GM12878 (cell line): Measurements from ENCODE around the gene CHD6. TPM values are rescaled to one million over a fixed set of nuclear protein-coding genes. Genes with fewer than 3 reads are reported as not detected.

Source experiments
- ATAC-seq: fragments of 200-7000 bp; cut with Tn5 transposase; 3 replicates; pipeline ENCODE4 v1.9.1; 2020; ENCODE audit warnings: mild to moderate bottlenecking, moderate library complexity
- BruUV-seq: library from RNA; stranded (reverse); fragments of 400-500 nt; replicated peaks from 2 replicates; lab custom pipeline; 2021; lab: Mats Ljungman, UMichigan
- CTCF ChIA-PET: fragments of 300-600 bp; sonication (Branson Sonifier 250); formaldehyde crosslinking; extraction: SDS; loops from one replicate; lab custom pipeline; 2021; ENCODE audit warnings: inconsistent platforms; lab: Yijun Ruan, JAX
- POLR2A ChIA-PET: fragments of 350-600 bp; formaldehyde crosslinking; extraction: SDS; loops from one replicate; lab custom pipeline; 2021; ENCODE audit warnings: inconsistent platforms; lab: Charles Lee
- RAD21 ChIA-PET: fragments of 300-600 bp; sonication (Branson Sonifier 250); formaldehyde crosslinking; loops from one replicate; lab custom pipeline; 2023; ENCODE audit warnings: antibody characterized with exemption; ENCODE audit not compliant: unreplicated experiment; lab: Charles Lee
- SMC1A ChIA-PET: fragments of 300-600 bp; sonication (Branson Sonifier 250); formaldehyde crosslinking; loops from one replicate; lab custom pipeline; 2023; ENCODE audit not compliant: unreplicated experiment, uncharacterized antibody; lab: Charles Lee
- DNase-seq: peaks from one replicate; pipeline ENCODE4 v3.0.0-alpha.2; 2011; ENCODE audit warnings: low read depth, low spot score
- FAIRE-seq: peaks from 3 replicates; lab custom pipeline; 2011; peaks lifted over from hg19 to GRCh38; lab: Jason Lieb, UNC
- H2AFZ ChIP-seq: 2 replicates; pipeline ENCODE4 v1.6.0; 2011; ENCODE audit warnings: low read depth, low read length, control low read depth; ENCODE audit not compliant: control insufficient read depth
- H3K27ac ChIP-seq: 2 replicates; pipeline ENCODE4 v1.5.1; 2011; ENCODE audit warnings: control low read depth; ENCODE audit not compliant: control insufficient read depth, insufficient read depth
- H3K27me3 ChIP-seq, 2 experiments: replicated peaks in 1 of 2; 2 replicates each; pipeline versions ENCODE4 v1.6.0 to v1.6.1; 2011; ENCODE audit warnings: low read length in 1 of 2; ENCODE audit not compliant: control insufficient read depth in 2 of 2, insufficient read depth in 2 of 2
- H3K36me3 ChIP-seq, 2 experiments: 2 replicates each; pipeline ENCODE4 v1.5.1; 2011; ENCODE audit warnings: low read length in 1 of 2; ENCODE audit not compliant: control insufficient read depth in 2 of 2, insufficient read depth in 2 of 2
- H3K4me1 ChIP-seq: 2 replicates; pipeline ENCODE4 v1.6.1; 2011; ENCODE audit warnings: mild to moderate bottlenecking, low read length, moderate library complexity, mixed read lengths; ENCODE audit not compliant: control insufficient read depth, insufficient read depth
- H3K4me2 ChIP-seq: 2 replicates; pipeline ENCODE4 v1.6.0; 2011; ENCODE audit warnings: control low read depth; ENCODE audit not compliant: control insufficient read depth, insufficient read depth
- H3K4me3 ChIP-seq: fragments of 200-600 bp; sonication (generic); 2 replicates; pipeline ENCODE4 v1.5.1; 2016
- H3K79me2 ChIP-seq: 2 replicates; pipeline ENCODE4 v1.6.0; 2011; ENCODE audit warnings: low read length; ENCODE audit not compliant: control insufficient read depth, insufficient read depth
- H3K9ac ChIP-seq: 2 replicates; pipeline ENCODE4 v1.8.0; 2011; ENCODE audit warnings: low read length, control low read depth, mixed read lengths; ENCODE audit not compliant: control insufficient read depth, insufficient read depth
- H3K9me3 ChIP-seq: replicated peaks from 3 replicates; pipeline ENCODE4 v1.5.1; 2011; ENCODE audit warnings: mild to moderate bottlenecking, low read length; ENCODE audit not compliant: control insufficient read depth, insufficient read depth
- H4K20me1 ChIP-seq: 2 replicates; pipeline ENCODE4 v1.6.0; 2011; ENCODE audit not compliant: control insufficient read depth, insufficient read depth
- CBX3 ChIP-seq: fragments of 200-600 bp; sonication (generic); IDR thresholded peaks from 2 replicates; pipeline ENCODE4 v1.6.1; 2016; ENCODE audit warnings: low read depth, borderline replicate concordance
- CHD4 ChIP-seq: fragments of 200-600 bp; sonication (generic); IDR thresholded peaks from 2 replicates; pipeline ENCODE4 v1.6.1; 2016; ENCODE audit warnings: mild to moderate bottlenecking
- SMC3 ChIP-seq: IDR thresholded peaks from 2 replicates; pipeline ENCODE4 v1.6.1; 2011; ENCODE audit warnings: low read length, improper control_type of control experiment, borderline replicate concordance
- ZNF207 ChIP-seq: fragments of 450-650 bp; IDR thresholded peaks from 2 replicates; pipeline ENCODE4 v1.6.1; 2014; ENCODE audit warnings: antibody characterized with exemption, mild to moderate bottlenecking, borderline replicate concordance
- WGBS: methylation state at CpG from one replicate; pipeline ENCODE4 v1.1.6; 2016; ENCODE audit warnings: low lambda C conversion rate; ENCODE audit not compliant: insufficient replicate concordance, insufficient coverage; ENCODE audit errors: missing lambda C conversion rate; 5-methylcytosine and 5-hydroxymethylcytosine counted together
- in situ Hi-C: fragments of 300-500 bp; cut with MboI; formaldehyde crosslinking; loops from 9 replicates; pipeline ENCODE4 v1.14.3; 2018; ENCODE audit warnings: mixed read lengths
- intact Hi-C: fragments of 100-400 bp; cut with micrococcal nuclease; formaldehyde crosslinking; loops from one replicate; pipeline ENCODE4 v1.14.2; 2022; ENCODE audit not compliant: unreplicated experiment
- polyA plus RNA-seq, 11 experiments: library from polyadenylated mRNA; depleted of rRNA in 4 of 11; unstranded in 6 of 11; stranded (reverse) in 5 of 11; fragments of >200 nt; fragmentation: Nextera tagmentation in 4 of 11; fragmentation: Illumina TruSeq in 1 of 11; extraction: Ambion mirVana in 4 of 11; extraction: Trizol in 1 of 11; gene quantifications; 1 replicate in 1 of 11; 2 replicates in 10 of 11; pipeline versions ENCODE4 v1.2.1 to v1.2.3, GENCODE V29; 2011 to 2016; ENCODE audit warnings: inconsistent platforms in 2 of 11, missing spikeins in 2 of 11, low read depth in 1 of 11
- total RNA-seq, 4 experiments: library from RNA; depleted of rRNA in 3 of 4; stranded (reverse); fragments of >200 nt in 3 of 4; fragmentation: Illumina TruSeq in 1 of 4; extraction: Trizol in 1 of 4; gene quantifications; 2 replicates each; pipeline versions ENCODE4 v1.2.1 to v1.2.3, GENCODE V29; 2013 to 2021
- TF ChIP-seq, protein P1 (sequence below): fragments of 450-650 bp; IDR thresholded peaks from 2 replicates; pipeline ENCODE4 v1.6.1; 2016; ENCODE audit warnings: mild to moderate bottlenecking
- TF ChIP-seq, protein P2 (sequence below): fragments of 150-350 bp; IDR thresholded peaks from 2 replicates; pipeline ENCODE4 v1.6.1; 2014; ENCODE audit warnings: mild to moderate bottlenecking, low read depth, low read length
- TF ChIP-seq, protein P3 (sequence below): fragments of 150-350 bp; IDR thresholded peaks from 2 replicates; pipeline ENCODE4 v1.6.1; 2016; ENCODE audit warnings: low read depth, low read length

The CHD6 gene
- total and polyA plus RNA-seq, 10 of the 15 experiments (the other 5 are each of a cell fraction or from before 2014, with no cell fraction given): 4.3 to 25.5 (median 17.1) TPM

DNA sequence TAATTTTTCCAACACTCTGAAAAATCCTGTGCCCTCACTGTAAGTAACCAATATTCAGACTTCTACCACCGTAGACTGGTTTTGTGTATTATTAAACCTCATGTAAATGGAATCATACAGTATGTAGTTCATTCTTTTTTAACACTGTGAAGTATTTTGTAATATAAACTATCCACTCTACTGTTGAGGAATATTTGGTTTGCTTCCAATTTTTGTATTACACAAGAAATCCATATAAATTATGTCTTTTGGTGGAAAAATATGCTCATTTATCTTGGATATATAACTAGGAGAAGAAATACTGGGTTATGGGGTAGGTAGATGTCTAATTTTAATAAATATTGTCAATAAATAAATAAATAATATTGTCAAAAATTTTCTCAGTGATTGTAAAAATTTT lies 116.8 kb downstream of the CHD6 start:
- Histone ChIP-seq H3K27ac (no peak overlapping the region), H3K36me3 (peaks cover 0 to 17% of the 10 kb centered on the region in 2 experiments; a peak in 2 of 4 replicates), H3K4me1 (no peaks in the 10 kb centered on the region), H3K9me3 (peaks cover 2% of the 10 kb centered on the region; the same call in 1 of the 3 replicates), H2AFZ (no peak overlapping the region), H3K9ac (no peak overlapping the region), H3K4me3 (no peak overlapping the region), H3K79me2 (no peaks in the 10 kb centered on the region), H3K4me2 (no peak overlapping the region), H4K20me1 (no peaks in the 10 kb centered on the region), H3K27me3 (no peaks in the 10 kb centered on the region)
- POLR2A ChIA-PET: no interaction called here
- 100% methylated on average over 1 of the region's 1 CpG for WGBS
- ATAC-seq: no peak
- intact Hi-C loops (no loop called here), in situ Hi-C loops (no loop called here)
- CTCF ChIA-PET: no interaction called here
- no peak for TF ChIP-seq ZNF207
- no peak for TF ChIP-seq CBX3
- TF ChIP-seq SMC3: no peak
- TF ChIP-seq CHD4: no peak
- TF ChIP-seq, protein P1, sequence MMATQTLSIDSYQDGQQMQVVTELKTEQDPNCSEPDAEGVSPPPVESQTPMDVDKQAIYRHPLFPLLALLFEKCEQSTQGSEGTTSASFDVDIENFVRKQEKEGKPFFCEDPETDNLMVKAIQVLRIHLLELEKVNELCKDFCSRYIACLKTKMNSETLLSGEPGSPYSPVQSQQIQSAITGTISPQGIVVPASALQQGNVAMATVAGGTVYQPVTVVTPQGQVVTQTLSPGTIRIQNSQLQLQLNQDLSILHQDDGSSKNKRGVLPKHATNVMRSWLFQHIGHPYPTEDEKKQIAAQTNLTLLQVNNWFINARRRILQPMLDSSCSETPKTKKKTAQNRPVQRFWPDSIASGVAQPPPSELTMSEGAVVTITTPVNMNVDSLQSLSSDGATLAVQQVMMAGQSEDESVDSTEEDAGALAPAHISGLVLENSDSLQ: no peak
- TF ChIP-seq, protein P2, sequence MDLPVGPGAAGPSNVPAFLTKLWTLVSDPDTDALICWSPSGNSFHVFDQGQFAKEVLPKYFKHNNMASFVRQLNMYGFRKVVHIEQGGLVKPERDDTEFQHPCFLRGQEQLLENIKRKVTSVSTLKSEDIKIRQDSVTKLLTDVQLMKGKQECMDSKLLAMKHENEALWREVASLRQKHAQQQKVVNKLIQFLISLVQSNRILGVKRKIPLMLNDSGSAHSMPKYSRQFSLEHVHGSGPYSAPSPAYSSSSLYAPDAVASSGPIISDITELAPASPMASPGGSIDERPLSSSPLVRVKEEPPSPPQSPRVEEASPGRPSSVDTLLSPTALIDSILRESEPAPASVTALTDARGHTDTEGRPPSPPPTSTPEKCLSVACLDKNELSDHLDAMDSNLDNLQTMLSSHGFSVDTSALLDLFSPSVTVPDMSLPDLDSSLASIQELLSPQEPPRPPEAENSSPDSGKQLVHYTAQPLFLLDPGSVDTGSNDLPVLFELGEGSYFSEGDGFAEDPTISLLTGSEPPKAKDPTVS: no peak
- TF ChIP-seq, protein P3, sequence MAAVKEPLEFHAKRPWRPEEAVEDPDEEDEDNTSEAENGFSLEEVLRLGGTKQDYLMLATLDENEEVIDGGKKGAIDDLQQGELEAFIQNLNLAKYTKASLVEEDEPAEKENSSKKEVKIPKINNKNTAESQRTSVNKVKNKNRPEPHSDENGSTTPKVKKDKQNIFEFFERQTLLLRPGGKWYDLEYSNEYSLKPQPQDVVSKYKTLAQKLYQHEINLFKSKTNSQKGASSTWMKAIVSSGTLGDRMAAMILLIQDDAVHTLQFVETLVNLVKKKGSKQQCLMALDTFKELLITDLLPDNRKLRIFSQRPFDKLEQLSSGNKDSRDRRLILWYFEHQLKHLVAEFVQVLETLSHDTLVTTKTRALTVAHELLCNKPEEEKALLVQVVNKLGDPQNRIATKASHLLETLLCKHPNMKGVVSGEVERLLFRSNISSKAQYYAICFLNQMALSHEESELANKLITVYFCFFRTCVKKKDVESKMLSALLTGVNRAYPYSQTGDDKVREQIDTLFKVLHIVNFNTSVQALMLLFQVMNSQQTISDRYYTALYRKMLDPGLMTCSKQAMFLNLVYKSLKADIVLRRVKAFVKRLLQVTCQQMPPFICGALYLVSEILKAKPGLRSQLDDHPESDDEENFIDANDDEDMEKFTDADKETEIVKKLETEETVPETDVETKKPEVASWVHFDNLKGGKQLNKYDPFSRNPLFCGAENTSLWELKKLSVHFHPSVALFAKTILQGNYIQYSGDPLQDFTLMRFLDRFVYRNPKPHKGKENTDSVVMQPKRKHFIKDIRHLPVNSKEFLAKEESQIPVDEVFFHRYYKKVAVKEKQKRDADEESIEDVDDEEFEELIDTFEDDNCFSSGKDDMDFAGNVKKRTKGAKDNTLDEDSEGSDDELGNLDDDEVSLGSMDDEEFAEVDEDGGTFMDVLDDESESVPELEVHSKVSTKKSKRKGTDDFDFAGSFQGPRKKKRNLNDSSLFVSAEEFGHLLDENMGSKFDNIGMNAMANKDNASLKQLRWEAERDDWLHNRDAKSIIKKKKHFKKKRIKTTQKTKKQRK: no peak
- RAD21 ChIA-PET: no interaction called here
- SMC1A ChIA-PET: interaction anchor here (0.8 kb wide), 1 partner anchor 17 kb away, joined by 4 read pairs; no protein-coding TSS in a partner anchor
- DNase-seq: no peak
- FAIRE-seq: no peak
- BruUV-seq: no TSS peak
